Stimulated activated CD8-positive, alpha-beta memory T cell treated with anti-CD3 and anti-CD28 coated beads, Interleukin-2, amount 100 ng/mL, for 48 hours (primary cell): ENCODE measurements around the gene RAB1A.
"Not testable (repeated sequence)": the region's sequence is repeated elsewhere in the genome, so short reads cannot be mapped to it uniquely, and the experiment has no call there.

Source experiments
- DNase-seq, 2 donors: peaks; one replicate each; pipeline ENCODE4 v3.0.0-alpha.2; 2020; ENCODE audit warnings: low read depth in 2 of 2

Gene RAB1A

GRCh38 chr2:65129826-65130663 is at the start of gene RAB1A:
TSS of gene RAB1A (minus strand) at chr2:65130106. CDS start at chr2:65129915, 191 bp downstream.
- DNase-seq = peak; percentile 98 to 99

GRCh38 chr2:65177751-65178442 is 48.0 kb upstream of the RAB1A start:
- no peak for DNase-seq

DNA sequence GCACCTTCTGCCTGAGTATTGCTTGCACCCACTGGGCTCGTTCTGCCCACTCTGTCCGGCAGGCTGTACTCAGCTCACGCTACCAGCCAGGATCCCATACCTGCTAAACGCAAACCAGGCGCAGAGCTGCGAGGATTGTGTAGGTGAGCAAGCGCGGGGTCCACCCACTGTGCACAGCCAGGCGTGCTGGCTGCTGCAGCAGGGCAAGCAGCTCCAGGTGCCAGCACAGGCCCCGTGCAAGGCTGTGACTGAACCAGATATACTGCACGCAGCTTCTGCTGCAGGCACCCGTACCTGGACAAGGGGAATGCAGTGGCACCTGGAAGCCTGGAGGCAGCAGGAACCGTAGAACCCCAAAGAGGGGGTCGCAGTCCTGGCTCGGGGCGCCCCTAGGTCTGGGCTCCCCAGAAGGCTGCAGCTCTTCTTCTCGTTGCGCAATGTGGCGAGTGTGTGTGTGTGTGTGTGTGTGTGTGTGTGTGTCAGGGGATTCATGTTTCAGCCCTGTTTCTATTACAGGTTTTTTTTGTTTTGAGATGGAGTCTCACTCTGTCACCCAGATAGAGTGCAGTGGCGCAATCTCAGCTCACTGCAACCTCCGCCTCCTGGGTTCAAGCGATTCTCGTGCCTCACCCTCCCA is 46.1 kb upstream of the RAB1A start:
- DNase-seq = no peak

GRCh38 chr2:65174031-65174430 is 44.1 kb upstream of the RAB1A start:
- DNase-seq = not testable (repeated sequence)

DNA sequence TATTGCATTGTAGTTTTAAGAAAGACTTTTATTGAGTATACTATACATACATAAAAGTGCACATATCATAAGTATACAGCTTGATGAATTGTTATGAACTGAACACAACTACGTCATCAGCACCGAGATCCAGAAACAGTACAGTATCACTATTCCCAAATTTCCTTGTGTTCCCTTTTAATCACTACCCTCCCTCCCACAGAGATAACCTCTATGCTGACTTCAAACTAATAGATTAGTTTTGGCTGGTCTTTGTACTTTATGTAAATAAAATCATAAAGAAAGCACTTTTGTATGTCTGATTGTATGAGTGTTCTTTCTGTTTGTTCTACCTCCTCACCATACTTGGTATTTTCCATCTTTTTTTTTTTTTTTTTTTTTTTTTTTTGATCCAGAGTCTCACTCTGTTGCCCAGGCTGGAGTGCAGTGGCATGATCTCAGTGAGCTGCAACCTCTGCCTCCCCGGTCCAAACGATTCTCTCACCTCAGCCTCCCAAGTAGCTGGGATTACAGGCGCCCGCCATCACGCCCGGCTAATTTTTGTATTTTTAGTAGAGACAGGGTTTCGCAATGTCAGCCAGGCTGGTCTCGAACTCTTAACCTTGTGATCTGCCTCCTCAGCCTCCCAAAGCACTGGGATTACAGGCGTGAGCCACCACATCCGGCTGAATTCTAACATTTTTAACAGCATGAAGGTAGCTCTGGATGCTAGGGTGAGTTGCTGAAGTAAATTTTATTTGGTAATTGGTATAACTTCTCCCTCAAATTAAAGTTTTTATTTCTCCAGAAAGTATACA is 43.3 kb upstream of the RAB1A start:
- no peak for DNase-seq

GRCh38 chr2:65170611-65171477 is 40.9 kb upstream of the RAB1A start:
- not testable (repeated sequence) for DNase-seq

DNA sequence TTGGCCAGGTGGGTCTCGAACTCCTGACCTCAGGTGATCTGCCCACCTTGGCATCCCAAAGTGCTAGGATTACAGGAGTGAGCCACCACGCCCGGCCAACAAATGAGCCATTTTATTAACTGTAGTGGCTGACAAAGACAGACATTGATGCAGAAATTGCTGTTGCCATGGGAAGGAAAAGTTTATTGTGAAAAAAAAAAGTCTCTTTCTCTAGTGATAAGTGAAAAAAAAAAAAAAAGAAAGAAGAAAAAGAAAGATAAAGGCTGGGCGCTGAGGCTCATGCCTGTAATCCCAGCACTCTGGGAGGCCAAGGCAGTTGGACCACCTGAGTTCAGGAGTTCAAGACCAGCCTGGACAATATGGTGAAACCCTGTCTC is 39.8 kb upstream of the RAB1A start:
- DNase-seq = no peak

DNA sequence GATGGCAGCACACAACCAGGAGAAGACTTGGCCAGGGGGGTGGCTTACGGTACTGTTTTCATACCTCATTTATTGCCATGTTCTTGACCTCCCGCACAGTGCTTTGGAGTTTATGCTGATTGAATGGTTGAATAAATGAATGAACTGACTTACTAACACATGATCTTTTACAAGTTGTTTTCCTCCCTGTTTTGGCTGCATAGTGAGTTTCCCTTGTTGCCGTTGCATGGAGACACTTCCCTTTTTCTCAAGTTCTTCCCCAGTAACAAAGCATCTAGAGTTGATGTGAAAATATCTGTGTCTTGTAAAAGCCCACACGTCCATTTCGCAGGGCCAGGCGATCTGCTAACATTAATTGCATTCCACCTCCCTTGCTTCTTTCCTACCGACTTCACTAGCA is 35.7 kb upstream of the RAB1A start:
- no peak for DNase-seq

GRCh38 chr2:65164426-65164891 is 34.6 kb upstream of the RAB1A start:
- no peak for DNase-seq

DNA sequence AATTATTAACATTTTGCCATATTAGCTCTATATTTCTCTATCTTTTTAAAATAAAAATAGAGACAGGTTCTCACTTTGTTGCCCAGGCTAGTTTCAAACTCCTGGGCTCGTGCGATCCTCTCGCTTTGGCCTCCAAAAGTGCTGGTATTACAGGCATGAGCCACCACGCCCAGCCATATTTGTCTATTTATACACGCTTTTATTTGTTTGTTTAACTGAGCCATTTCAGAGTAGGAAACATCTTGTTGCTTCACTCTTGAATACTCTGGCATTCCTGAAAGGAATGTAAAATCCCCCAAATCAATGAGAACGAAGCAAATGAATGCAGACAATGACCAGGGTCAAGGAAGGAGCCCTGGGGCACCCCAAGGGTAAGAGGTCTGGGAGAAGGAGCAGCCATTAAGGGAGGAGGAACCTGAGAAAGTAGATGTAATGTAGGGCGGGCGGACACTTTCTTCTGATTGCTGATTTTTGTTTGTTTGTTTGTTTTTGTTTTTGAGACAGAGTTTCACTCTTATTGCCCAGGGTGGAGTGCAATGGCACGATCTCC is 31.7 kb upstream of the RAB1A start:
- DNase-seq = no peak

DNA sequence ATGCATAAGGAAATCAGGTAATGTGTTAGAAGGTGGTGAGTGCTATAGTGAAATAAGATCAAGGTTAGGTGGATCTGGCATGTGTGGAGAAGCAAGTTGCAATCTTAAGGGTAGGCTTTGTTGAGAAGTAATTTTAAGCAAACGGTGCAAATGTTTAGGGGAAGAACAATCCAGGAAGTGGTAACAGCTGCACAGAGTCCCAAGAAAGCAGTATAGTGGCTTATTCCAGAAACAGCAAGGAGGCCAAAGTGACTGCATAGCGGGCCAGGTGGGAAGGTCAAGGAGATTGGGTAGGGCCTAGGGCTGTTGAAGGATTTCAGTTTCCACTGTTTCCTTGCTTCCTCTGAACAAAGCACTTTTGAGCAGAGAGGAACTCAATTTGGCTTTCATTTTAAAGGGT is 30.0 kb upstream of the RAB1A start:
- no peak for DNase-seq

- DNase-seq = no peak
Measured at GRCh38 chr2:65159261-65159660, 29.4 kb upstream of the RAB1A start.

DNA sequence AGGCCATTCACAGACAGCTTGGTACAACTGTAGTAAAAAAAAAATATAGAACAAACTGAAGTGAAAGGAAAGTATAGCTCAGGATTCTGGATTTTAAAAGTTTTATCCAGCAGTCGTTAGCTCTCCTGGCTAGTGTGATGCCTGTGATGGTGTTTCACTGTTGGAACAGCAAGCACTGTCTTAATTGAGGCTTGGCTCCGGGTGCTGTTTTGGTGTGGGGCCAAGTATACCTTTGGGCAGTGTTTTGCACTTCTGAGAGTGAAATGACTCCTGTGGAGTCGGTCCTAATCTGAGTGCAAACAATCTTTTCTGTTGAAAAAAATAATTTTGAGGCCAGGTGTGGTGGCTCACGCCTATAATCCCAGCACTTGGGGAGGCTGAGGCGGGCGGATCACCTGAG is 28.7 kb upstream of the RAB1A start:
- no peak for DNase-seq

- not testable (repeated sequence) for DNase-seq
Measured at GRCh38 chr2:65157856-65158255, 27.9 kb upstream of the RAB1A start.

DNA sequence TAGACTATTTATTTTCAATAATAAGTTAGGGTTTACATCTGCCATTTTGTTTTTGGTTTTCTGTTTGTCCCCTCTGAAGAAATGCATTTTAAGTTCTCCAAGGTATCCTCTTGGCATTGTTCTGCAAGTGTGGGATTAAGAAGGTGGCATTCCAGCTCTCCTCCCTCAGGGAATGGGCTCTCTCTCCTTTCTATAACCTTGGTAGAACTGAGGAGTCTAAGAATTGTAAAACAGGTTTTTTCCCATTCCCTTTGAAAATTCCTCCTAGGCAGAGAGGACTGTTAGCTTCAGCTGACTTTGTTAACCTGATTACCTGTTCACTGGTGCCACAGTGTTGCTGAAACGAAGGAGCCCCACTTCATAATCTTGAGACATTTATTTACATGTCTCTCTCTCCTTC is 26.1 kb upstream of the RAB1A start:
- DNase-seq = no peak

GRCh38 chr2:65153515-65153914 is 23.6 kb upstream of the RAB1A start:
- DNase-seq = no peak

DNA sequence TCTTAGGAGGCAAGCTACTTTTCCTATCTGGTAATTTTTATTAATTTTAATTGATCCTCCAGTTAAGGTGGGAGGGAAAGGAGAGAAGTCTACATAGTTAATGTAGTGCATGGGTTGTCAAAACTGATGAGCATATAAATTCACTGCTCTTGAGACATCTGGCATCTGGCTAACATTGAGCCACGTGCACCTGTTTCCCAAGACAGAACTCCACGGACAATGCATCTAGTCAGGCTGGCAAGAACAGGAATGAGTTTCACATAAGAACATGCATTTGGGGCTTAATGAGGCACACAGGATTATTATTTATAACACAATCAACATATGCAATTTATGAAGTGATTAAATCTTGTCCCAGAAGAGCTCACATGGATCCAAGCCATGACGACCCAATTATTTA is 16.2 kb upstream of the RAB1A start:
- no peak for DNase-seq

- DNase-seq = no peak
Measured at GRCh38 chr2:65144571-65144970, 14.7 kb upstream of the RAB1A start.

- DNase-seq = no peak
Measured at GRCh38 chr2:65142515-65142914, 12.6 kb upstream of the RAB1A start.

DNA sequence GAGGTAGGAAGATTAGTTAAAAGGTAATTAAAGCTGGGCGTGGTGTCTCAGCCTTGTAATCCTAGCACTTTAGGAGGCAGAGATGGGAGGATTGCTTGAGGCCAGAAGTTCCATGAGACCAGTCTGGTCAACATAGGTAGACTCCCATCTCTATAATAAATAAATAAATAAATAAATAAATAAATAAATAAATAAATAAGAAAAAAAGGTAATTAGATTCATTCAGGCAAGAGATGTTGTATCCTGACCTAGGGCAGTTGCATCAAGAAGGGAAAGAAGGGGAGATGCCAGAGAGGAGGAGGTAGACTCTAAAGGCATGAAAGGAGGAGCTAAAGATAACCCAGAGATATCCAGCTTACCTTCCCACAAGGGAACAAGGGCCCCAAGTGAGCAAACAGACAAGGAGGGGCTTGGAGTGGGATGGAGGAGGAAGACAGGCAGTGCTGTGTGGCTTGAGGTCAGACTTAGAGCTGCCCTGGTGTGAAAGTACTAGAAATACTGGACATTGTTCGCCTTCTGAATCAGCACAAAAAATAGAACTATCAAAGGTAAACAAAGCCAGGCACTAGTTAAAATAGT is 7.4 kb upstream of the RAB1A start:
- DNase-seq = no peak
